Stomach (tissue), 4 donors: ENCODE measurements around the gene ECSCR.

Experiments used
- POLR2AphosphoS5 ChIP-seq, 3 donors: sonication (generic); formaldehyde crosslinking; IDR thresholded peaks; one replicate each; pipeline ENCODE4 v1.6.1; 2016; ENCODE audit warnings: antibody characterized with exemption in 3 of 3
- TF ChIP-seq, protein P1 (sequence below), 7 experiments: fragments of 450-650 bp in 4 of 7; fragments of 200-600 bp in 3 of 7; sonication (generic) in 3 of 7; IDR thresholded peaks; one replicate each; pipeline ENCODE4 v1.5.1; 2016 to 2019; ENCODE audit warnings: antibody characterized with exemption in 7 of 7, control low read depth in 2 of 7, mild to moderate bottlenecking in 1 of 7

DNA sequence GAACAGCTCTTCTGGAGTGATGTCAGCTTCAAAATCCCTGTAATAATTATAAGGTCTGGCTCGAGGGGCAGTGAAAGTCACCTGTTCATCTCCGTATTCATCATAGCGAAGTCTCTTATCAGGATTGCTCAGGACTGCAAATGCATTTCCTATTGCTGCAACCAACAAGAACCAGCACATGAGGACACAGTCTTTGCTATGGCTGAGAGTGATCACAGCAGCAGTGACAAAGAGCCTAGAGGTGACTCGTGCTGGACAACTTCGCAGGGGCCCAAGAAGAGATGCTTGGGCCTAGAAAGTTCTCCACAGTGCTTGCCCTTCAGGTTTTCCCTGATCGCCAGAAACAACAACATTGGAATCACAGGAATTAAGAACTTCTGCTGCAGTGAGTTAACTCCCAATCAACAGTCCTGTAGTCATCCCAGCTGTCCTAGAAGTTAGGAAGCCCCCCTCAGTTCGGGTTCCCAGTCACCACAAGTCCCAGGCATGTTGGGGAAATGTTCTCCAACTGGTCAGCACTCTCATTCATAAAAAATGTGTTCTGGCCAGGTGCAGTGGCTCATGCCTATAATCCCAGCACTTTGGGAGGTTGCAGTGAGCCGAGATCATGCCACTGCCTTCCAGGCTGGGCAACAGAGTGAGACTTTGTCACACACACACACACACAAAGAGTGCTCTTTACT is 36.2 kb downstream of the ECSCR start:
- TF ChIP-seq, protein P1, sequence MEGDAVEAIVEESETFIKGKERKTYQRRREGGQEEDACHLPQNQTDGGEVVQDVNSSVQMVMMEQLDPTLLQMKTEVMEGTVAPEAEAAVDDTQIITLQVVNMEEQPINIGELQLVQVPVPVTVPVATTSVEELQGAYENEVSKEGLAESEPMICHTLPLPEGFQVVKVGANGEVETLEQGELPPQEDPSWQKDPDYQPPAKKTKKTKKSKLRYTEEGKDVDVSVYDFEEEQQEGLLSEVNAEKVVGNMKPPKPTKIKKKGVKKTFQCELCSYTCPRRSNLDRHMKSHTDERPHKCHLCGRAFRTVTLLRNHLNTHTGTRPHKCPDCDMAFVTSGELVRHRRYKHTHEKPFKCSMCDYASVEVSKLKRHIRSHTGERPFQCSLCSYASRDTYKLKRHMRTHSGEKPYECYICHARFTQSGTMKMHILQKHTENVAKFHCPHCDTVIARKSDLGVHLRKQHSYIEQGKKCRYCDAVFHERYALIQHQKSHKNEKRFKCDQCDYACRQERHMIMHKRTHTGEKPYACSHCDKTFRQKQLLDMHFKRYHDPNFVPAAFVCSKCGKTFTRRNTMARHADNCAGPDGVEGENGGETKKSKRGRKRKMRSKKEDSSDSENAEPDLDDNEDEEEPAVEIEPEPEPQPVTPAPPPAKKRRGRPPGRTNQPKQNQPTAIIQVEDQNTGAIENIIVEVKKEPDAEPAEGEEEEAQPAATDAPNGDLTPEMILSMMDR (IDR thresholded peaks at IDR 0.05) = no peak
- TF ChIP-seq POLR2AphosphoS5 (IDR thresholded peaks at IDR 0.05) = no peak
